22Rv1 (cell line): ENCODE results near the gene MARCHF10.

ENCODE experiments used
- H3K27ac ChIP-seq: fragments of 450-650 bp; 2 replicates; pipeline ENCODE4 v1.5.1; 2017
- ZFX ChIP-seq: fragments of 450-650 bp; IDR thresholded peaks from 2 replicates; pipeline ENCODE4 v1.6.1; 2017; ENCODE audit warnings: antibody characterized with exemption, borderline replicate concordance
- TF ChIP-seq, protein P1 (sequence below): fragments of 450-650 bp; IDR thresholded peaks from 2 replicates; pipeline ENCODE4 v1.5.1; 2017; ENCODE audit warnings: mild to moderate bottlenecking

The MARCHF10 gene

DNA sequence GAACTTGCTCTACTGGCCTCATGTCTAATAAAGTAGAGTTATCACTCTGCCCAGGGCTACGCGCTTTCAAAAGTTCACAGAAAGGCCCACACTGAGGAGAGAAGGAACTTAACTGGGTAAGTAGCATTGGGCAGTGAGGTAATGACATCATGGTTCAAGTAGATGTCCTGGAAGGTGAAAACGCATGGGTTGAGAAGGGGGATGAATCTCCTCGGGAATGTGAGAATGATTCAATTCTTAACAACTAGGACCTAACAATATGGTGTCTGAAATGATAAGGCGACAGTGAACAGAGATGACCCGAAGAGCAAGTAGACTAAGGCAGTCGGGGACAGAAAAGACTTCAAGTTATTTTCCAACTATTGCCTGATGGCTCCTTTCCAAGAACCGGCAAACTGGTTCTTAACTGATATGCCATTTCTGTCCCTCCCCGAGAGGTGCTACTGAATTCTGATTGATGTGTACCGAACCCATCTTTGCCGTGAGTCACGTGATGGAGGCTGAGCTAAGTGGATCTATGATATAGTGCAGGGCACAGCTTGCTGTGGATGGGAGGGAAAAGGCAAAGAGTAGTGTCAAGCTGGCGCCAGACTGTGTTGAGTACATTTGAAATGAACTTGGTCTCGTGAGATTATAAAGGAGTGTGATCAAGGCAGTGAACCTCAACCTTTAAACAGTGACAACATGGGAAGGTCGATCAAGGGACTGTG lies 44.1 kb downstream of the MARCHF10 start:
- TF ChIP-seq, protein P1, sequence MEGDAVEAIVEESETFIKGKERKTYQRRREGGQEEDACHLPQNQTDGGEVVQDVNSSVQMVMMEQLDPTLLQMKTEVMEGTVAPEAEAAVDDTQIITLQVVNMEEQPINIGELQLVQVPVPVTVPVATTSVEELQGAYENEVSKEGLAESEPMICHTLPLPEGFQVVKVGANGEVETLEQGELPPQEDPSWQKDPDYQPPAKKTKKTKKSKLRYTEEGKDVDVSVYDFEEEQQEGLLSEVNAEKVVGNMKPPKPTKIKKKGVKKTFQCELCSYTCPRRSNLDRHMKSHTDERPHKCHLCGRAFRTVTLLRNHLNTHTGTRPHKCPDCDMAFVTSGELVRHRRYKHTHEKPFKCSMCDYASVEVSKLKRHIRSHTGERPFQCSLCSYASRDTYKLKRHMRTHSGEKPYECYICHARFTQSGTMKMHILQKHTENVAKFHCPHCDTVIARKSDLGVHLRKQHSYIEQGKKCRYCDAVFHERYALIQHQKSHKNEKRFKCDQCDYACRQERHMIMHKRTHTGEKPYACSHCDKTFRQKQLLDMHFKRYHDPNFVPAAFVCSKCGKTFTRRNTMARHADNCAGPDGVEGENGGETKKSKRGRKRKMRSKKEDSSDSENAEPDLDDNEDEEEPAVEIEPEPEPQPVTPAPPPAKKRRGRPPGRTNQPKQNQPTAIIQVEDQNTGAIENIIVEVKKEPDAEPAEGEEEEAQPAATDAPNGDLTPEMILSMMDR, result no peak
- TF ChIP-seq ZFX, result no peak

GRCh38 chr17:62761884-62762283 lies 46.2 kb downstream of the MARCHF10 start:
- H3K27ac ChIP-seq, result no peak overlapping the region
- TF ChIP-seq, protein P1, result no peak
- no peak for TF ChIP-seq ZFX

More for the DNA sequence above, 44.1 kb downstream of the MARCHF10 start:
- no peak overlapping the region for H3K27ac ChIP-seq

DNA sequence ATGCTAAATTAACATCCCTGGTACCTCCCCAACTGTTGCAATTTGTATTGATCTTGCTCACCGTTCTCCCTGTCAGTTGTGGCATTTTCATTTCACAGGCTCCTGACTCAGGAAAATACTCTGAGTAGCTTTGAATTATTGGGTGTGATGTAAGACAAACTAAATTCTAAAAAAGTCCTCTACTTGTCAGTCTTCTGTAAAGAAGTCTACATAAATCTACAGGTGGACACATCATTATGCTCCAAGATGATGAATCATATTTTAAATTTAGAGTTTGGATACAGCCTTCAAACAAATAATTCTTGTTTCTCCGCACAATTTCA lies 47.2 kb downstream of the MARCHF10 start:
- no peak for TF ChIP-seq ZFX
- TF ChIP-seq, protein P1, result no peak
- H3K27ac ChIP-seq, result no peak overlapping the region

DNA sequence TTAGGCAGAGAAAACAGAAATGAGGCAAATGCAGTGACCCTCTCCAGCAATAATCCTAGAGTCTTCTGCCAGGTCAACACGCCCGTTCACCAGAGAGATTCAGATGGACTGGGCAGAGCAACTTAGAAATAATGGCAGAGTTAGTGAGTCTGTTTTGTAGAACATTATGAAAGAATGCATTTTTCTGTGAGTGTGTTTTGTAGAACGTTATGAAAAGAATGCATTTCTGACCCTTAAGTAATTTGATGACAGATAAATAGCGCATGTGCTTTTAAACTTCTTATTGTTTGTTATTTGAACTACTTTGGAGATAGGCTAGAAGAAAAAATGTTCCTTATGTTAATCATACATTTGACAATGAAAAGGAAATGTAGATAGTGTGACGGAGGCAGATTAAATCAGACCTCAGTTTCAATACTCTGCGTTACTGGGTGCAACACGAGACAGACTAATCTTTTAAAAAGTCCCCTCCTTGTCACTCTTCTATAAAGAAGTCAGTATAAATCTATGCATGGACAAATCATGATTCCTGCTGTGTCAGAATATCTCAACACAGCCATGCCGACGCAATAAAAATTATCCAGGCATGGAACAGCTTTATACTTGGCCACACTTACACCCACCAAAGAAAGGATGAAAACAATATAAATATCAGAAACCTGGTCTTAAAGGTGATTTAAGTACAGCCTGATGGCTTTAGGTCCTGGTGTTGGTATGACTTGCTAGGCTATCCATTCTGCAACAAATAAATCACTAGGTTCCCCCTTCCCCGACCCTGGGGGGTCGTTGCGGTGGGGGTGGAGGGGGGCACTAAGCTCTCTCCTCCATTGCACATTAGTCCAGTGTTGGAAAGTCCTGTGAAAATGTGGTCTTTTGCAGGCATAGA lies 47.8 kb downstream of the MARCHF10 start:
- no peak overlapping the region for H3K27ac ChIP-seq
- TF ChIP-seq, protein P1, result no peak
- no peak for TF ChIP-seq ZFX

DNA sequence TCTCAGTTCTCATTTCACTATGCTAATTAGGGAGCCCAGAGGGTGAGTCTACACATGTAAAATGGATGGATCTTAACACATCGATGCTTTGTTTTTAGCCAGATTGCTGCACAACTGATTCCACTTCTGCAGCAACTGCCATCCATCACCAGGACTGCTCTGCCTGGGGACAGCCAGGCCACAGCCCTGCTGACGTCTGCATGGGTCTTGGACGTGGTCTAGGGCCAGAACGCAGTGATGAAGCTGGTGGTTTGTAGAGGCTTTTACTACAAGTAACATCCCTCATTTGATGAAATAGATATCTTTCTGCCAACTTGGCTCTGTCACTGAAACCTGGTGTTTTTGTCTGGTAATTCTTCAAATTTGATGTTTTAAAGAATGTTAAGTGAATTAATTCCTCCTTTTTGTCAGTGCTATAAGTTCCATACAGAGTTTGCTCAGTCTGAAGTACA lies 50.6 kb downstream of the MARCHF10 start:
- H3K27ac ChIP-seq, result no peak overlapping the region
- TF ChIP-seq, protein P1, result no peak
- TF ChIP-seq ZFX, result no peak

GRCh38 chr17:62756198-62756597 lies 51.9 kb downstream of the MARCHF10 start:
- no peak for TF ChIP-seq ZFX
- TF ChIP-seq, protein P1, result no peak
- no peak overlapping the region for H3K27ac ChIP-seq
